Measurements from ENCODE around the gene KCNC1.

- TF ChIP-seq CTCF (conservative IDR thresholded peaks at IDR 0.05; ENCODE audit: low read length), result no peak
- TF ChIP-seq EZH2phosphoT487 (IDR thresholded peaks at IDR 0.05; ENCODE audit: borderline replicate concordance), result no peak
Observed at GRCh38 chr11:17796154-17796553, 61.6 kb downstream of the KCNC1 start.

Data from Loucy (cell line).